GM21737 (cell line): ENCODE measurements around the gene MVB12B.
"Not testable (repeated sequence)": the region's sequence is repeated elsewhere in the genome, so short reads cannot be mapped to it uniquely, and the experiment has no call there.

Experiments used
- ATAC-seq: cut with Tn5 transposase; IDR thresholded peaks from one replicate; pipeline ENCODE4 v1.9.1; 2021; ENCODE audit warnings: mild to moderate bottlenecking, moderate library complexity; ENCODE audit not compliant: unreplicated experiment

MVB12B gene

GRCh38 chr9:126551812-126552211 is 225.2 kb downstream of the MVB12B start:
- no peak for ATAC-seq

- ATAC-seq = no peak
Measured at GRCh38 chr9:126554292-126554691, 227.7 kb downstream of the MVB12B start.

DNA sequence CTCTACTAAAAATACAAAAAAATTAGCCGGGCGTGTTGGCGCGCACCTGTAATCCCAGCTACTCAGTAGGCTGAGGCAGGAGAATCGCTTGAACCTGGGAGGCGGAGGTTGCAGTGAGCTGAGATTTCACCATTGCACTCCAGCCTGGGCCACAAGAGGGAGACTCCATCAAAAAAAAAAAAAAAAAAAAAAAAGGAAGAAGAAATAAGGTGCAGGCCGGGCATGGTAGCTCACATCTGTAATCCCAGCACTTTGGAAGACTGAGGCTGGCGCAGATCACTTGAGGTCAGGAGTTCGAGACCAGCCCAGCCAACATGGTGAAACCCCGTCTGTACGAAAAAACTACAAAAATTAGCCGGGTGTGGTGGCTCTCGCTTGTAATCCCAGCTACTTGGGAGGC is 228.8 kb downstream of the MVB12B start:
- ATAC-seq = not testable (repeated sequence)
